ENCODE results near the gene MTPN. TPM values are rescaled to one million over a fixed set of nuclear protein-coding genes. Genes with fewer than 3 reads are reported as not detected.

The MTPN gene
- total RNA-seq, 6 experiments from 2014 or later = 31.6 to 42.3 (median 39.5) TPM

GRCh38 chr7:135966341-135967043 is 10.7 kb downstream of the MTPN start:
- Histone ChIP-seq H3K4me1 (peaks cover 0 to 6% (median 0%) of the 10 kb centered on the region in 4 donors), H3K9me3 (no peaks in the 10 kb centered on the region), H3K27me3 (no peaks in the 10 kb centered on the region), H3K27ac (no peak overlapping the region), H3K4me3 (no peak overlapping the region), H3K36me3 (no peaks in the 10 kb centered on the region)
- no peak for DNase-seq
- intact Hi-C loops (cut with DNase I) = no loop called here
- ATAC-seq = no peak
- WGBS (ENCODE audit: insufficient coverage, low coverage, low lambda C conversion rate, missing lambda C conversion rate) = 88% methylated on average over 9 of the region's 9 CpGs
- no peak for TF ChIP-seq POLR2A (IDR thresholded peaks at IDR 0.05)
- TF ChIP-seq CTCF (IDR thresholded peaks at IDR 0.05) = no peak

GRCh38 chr7:135965602-135966001 is 11.6 kb downstream of the MTPN start:
- WGBS (ENCODE audit: insufficient coverage, low coverage, low lambda C conversion rate, missing lambda C conversion rate) = 67% methylated on average over 1 of the region's 1 CpG
- no peak overlapping the region for H3K4me3 ChIP-seq
- H3K36me3 ChIP-seq = no peaks in the 10 kb centered on the region
- peaks cover 0 to 6% (median 0%) of the 10 kb centered on the region in 4 donors for H3K4me1 ChIP-seq
- DNase-seq = no peak
- no peaks in the 10 kb centered on the region for H3K9me3 ChIP-seq
- no peak overlapping the region for H3K27ac ChIP-seq
- intact Hi-C loops (cut with DNase I) = no loop called here
- no peaks in the 10 kb centered on the region for H3K27me3 ChIP-seq
- peak; percentile 16 to 68 (median 45) for ATAC-seq
- no peak for TF ChIP-seq POLR2A (IDR thresholded peaks at IDR 0.05)
- TF ChIP-seq CTCF (IDR thresholded peaks at IDR 0.05) = no peak

DNA sequence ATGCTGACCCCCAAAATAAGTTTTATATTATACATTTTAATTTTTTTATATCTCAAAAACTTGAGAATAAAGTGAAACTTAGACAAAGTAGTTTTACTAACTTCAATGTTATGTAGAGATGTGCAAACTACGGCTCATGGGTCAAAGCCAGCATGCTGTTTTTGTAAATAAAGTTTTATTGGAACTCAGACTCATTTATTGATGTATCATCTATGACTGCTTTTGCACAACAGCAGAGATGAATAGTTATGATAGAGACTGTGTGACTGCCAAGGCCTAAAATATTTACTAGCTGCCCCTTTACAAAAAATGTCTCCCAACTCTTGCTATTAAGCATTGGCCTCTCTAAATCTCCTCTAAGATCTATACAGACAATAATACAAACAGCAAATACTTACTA is 12.4 kb downstream of the MTPN start:
- H3K27ac ChIP-seq = no peak overlapping the region
- H3K36me3 ChIP-seq = no peaks in the 10 kb centered on the region
- intact Hi-C loops (cut with DNase I) = no loop called here
- peaks cover 0 to 6% (median 0%) of the 10 kb centered on the region in 4 donors for H3K4me1 ChIP-seq
- no peak for DNase-seq
- ATAC-seq = no peak
- H3K27me3 ChIP-seq = no peaks in the 10 kb centered on the region
- no peak overlapping the region for H3K4me3 ChIP-seq
- 68% methylated on average over 1 of the region's 1 CpG for WGBS (ENCODE audit: insufficient coverage, low coverage, low lambda C conversion rate, missing lambda C conversion rate)
- H3K9me3 ChIP-seq = no peaks in the 10 kb centered on the region
- TF ChIP-seq POLR2A (IDR thresholded peaks at IDR 0.05) (no peak), CTCF (IDR thresholded peaks at IDR 0.05) (no peak)

- H3K27ac ChIP-seq = no peak overlapping the region
- 22% methylated on average over 2 of the region's 2 CpGs for WGBS (ENCODE audit: insufficient coverage, low coverage, low lambda C conversion rate, missing lambda C conversion rate)
- H3K27me3 ChIP-seq = no peaks in the 10 kb centered on the region
- no peak overlapping the region for H3K4me3 ChIP-seq
- intact Hi-C loops (cut with DNase I) = no loop called here
- no peak for TF ChIP-seq CTCF (IDR thresholded peaks at IDR 0.05)
- no peaks in the 10 kb centered on the region for H3K9me3 ChIP-seq
- DNase-seq (no peak), ATAC-seq (peak in 1 of 4 donors; percentile 20)
- no peaks in the 10 kb centered on the region for H3K36me3 ChIP-seq
- peaks cover 0 to 6% (median 0%) of the 10 kb centered on the region in 4 donors for H3K4me1 ChIP-seq
Observed at GRCh38 chr7:135964274-135964673, 12.9 kb downstream of the MTPN start.
